HepG2 (cell line): ENCODE results near the gene ATOSB. TPM values are rescaled to one million over a fixed set of nuclear protein-coding genes. Genes with fewer than 3 reads are reported as not detected.

Experiments used
- ATAC-seq: fragments of 200-7000 bp; cut with Tn5 transposase; 3 replicates; pipeline ENCODE4 v1.9.1; 2020; ENCODE audit warnings: mild to moderate bottlenecking, moderate library complexity
- BruUV-seq: library from RNA; stranded (reverse); fragments of 400-500 nt; replicated peaks from 2 replicates; lab custom pipeline; 2021; lab: Mats Ljungman, UMichigan
- CTCF ChIA-PET: fragments of 300-600 bp; formaldehyde crosslinking; extraction: SDS; loops from one replicate; lab custom pipeline; 2021; ENCODE audit warnings: low total read pairs, inconsistent platforms, low intra/inter-chr PET ratio; lab: Yijun Ruan, JAX
- POLR2A ChIA-PET: fragments of 350-600 bp; sonication (Branson Sonifier 250); formaldehyde crosslinking; loops from one replicate; lab custom pipeline; 2020; ENCODE audit warnings: antibody characterized with exemption, inconsistent platforms; lab: Yijun Ruan, JAX
- DNase-seq: peaks from one replicate; pipeline ENCODE4 v3.0.0-alpha.2; 2015; ENCODE audit warnings: low spot score
- FAIRE-seq: peaks from 3 replicates; lab custom pipeline; 2011; peaks lifted over from hg19 to GRCh38; lab: Jason Lieb, UNC
- H2AFZ ChIP-seq: one replicate; pipeline ENCODE4 v1.6.1; 2011; ENCODE audit warnings: low read length, inconsistent platforms
- H3K27ac ChIP-seq: fragments of 300-600 bp; 3 replicates; pipeline ENCODE4 v1.8.0; 2011; ENCODE audit warnings: mixed run types, mild to moderate bottlenecking, mixed read lengths, low read length, inconsistent platforms; ENCODE audit not compliant: insufficient read depth; ENCODE audit errors: extremely low read length
- H3K27me3 ChIP-seq, 2 experiments: fragments of 200-600 bp in 1 of 2; 2 replicates in 1 of 2; 3 replicates in 1 of 2; pipeline versions ENCODE4 v1.6.0 to v1.8.0; 2011; ENCODE audit warnings: low read length in 2 of 2, mild to moderate bottlenecking in 2 of 2, moderate library complexity in 2 of 2, inconsistent platforms in 1 of 2; ENCODE audit not compliant: insufficient read depth in 2 of 2, control insufficient read depth in 1 of 2
- H3K36me3 ChIP-seq, 2 experiments: fragments of 200-600 bp in 1 of 2; replicated peaks in 1 of 2; 2 replicates in 1 of 2; 3 replicates in 1 of 2; pipeline versions ENCODE4 v1.5.1 to v1.8.0; 2011; ENCODE audit warnings: low read length in 2 of 2, inconsistent platforms in 1 of 2; ENCODE audit not compliant: insufficient read depth in 2 of 2, control insufficient read depth in 1 of 2
- H3K4me1 ChIP-seq: 2 replicates; pipeline ENCODE4 v1.5.1; 2012; ENCODE audit warnings: low read length, inconsistent platforms; ENCODE audit not compliant: insufficient read depth
- H3K4me2 ChIP-seq: 2 replicates; pipeline ENCODE4 v1.6.0; 2011; ENCODE audit warnings: low read depth, low read length, inconsistent platforms
- H3K4me3 ChIP-seq, 3 experiments: fragments of 200-600 bp in 1 of 3; sonication (generic), shearing (Covaris generic) in 1 of 3; replicated peaks in 1 of 3; 2 replicates each; pipeline ENCODE4 v1.5.1; 2011 to 2016; ENCODE audit warnings: low read length in 3 of 3, inconsistent platforms in 2 of 3, low read depth in 2 of 3, mild to moderate bottlenecking in 2 of 3, control low read depth in 1 of 3, mixed read lengths in 1 of 3; ENCODE audit not compliant: insufficient read depth in 1 of 3
- H3K79me2 ChIP-seq: one replicate; pipeline ENCODE4 v1.6.1; 2011; ENCODE audit warnings: low read length, inconsistent platforms; ENCODE audit not compliant: insufficient read depth
- H3K9ac ChIP-seq: 2 replicates; pipeline ENCODE4 v1.6.0; 2011; ENCODE audit warnings: mild to moderate bottlenecking, low read depth, low read length, inconsistent platforms; ENCODE audit not compliant: insufficient read depth
- H3K9me3 ChIP-seq: 2 replicates; pipeline ENCODE4 v1.5.1; 2012; ENCODE audit warnings: mild to moderate bottlenecking, low read length
- H4K20me1 ChIP-seq: 2 replicates; pipeline ENCODE4 v1.6.0; 2011; ENCODE audit warnings: inconsistent platforms, mild to moderate bottlenecking, low read length, moderate library complexity; ENCODE audit not compliant: insufficient read depth
- ARNT ChIP-seq: fragments of 450-650 bp; IDR thresholded peaks from 2 replicates; pipeline ENCODE4 v1.6.1; 2017
- CEBPG ChIP-seq: IDR thresholded peaks from 2 replicates; pipeline ENCODE4 v1.6.1; 2016
- HNRNPLL ChIP-seq: fragments of 200-400 bp; formaldehyde crosslinking; IDR thresholded peaks from 2 replicates; pipeline ENCODE4 v1.6.1; 2017; ENCODE audit warnings: mild to moderate bottlenecking, low read depth, low read length; ENCODE audit not compliant: poor library complexity, severe bottlenecking
- NFKB2 ChIP-seq: sonication (generic); formaldehyde crosslinking; IDR thresholded peaks from 2 replicates; pipeline ENCODE4 v1.4.0; 2020; ENCODE audit warnings: missing genetic modification reagents, borderline replicate concordance
- NRL ChIP-seq: sonication (generic); formaldehyde crosslinking; IDR thresholded peaks from 2 replicates; pipeline ENCODE4 v1.5.0; 2020; ENCODE audit warnings: missing genetic modification reagents, mild to moderate bottlenecking, moderate library complexity, borderline replicate concordance
- POLR2AphosphoS5 ChIP-seq: IDR thresholded peaks from 2 replicates; pipeline ENCODE4 v1.6.1; 2012; ENCODE audit warnings: low read depth, low read length
- RBM22 ChIP-seq: fragments of 200-400 bp; formaldehyde crosslinking; optimal IDR thresholded peaks from 2 replicates; pipeline ENCODE3; 2017; ENCODE audit warnings: mild to moderate bottlenecking, low read length, moderate library complexity
- ZNF33B ChIP-seq: sonication (generic); formaldehyde crosslinking; IDR thresholded peaks from 2 replicates; pipeline ENCODE4 v1.5.1; 2020; ENCODE audit warnings: mild to moderate bottlenecking, missing genetic modification reagents
- ZNF530 ChIP-seq: sonication (generic); formaldehyde crosslinking; IDR thresholded peaks from 2 replicates; pipeline ENCODE4 v1.5.0; 2020; ENCODE audit warnings: low read depth, mild to moderate bottlenecking, missing genetic modification reagents
- ZNF558 ChIP-seq: sonication (generic); formaldehyde crosslinking; IDR thresholded peaks from 2 replicates; pipeline ENCODE4 v1.9.0; 2022; ENCODE audit warnings: mild to moderate bottlenecking, missing genetic modification reagents, borderline replicate concordance
- ZNF768 ChIP-seq: sonication (generic); formaldehyde crosslinking; IDR thresholded peaks from 2 replicates; pipeline ENCODE4 v1.4.0; 2020; ENCODE audit warnings: missing genetic modification reagents
- WGBS: methylation state at CpG from one replicate; pipeline ENCODE4 v1.1.6; 2017; ENCODE audit warnings: low lambda C conversion rate; 5-methylcytosine and 5-hydroxymethylcytosine counted together
- in situ Hi-C: cut with HindIII; loops from 2 replicates; pipeline ENCODE4 v1.10.0; 2017; ENCODE audit warnings: low pct_unique_long_range_greater_than_20kb; ENCODE audit not compliant: extremely low pct_ligation_motif_present
- intact Hi-C: fragments of 100-400 bp; cut with micrococcal nuclease; formaldehyde crosslinking; loops from one replicate; pipeline ENCODE4 v1.10.0; 2022; ENCODE audit not compliant: unreplicated experiment
- polyA plus RNA-seq, 8 experiments: library from polyadenylated mRNA; depleted of rRNA in 3 of 8; stranded (reverse) in 7 of 8; unstranded in 1 of 8; fragments of >200 nt; fragmentation: Illumina TruSeq in 4 of 8; extraction: Trizol in 4 of 8; gene quantifications; 2 replicates each; pipeline versions ENCODE4 v1.2.1 to v1.2.3, GENCODE V29; 2011 to 2016; ENCODE audit warnings: low read depth in 4 of 8, missing spikeins in 1 of 8, mixed read lengths in 1 of 8; ENCODE audit not compliant: insufficient read depth in 1 of 8
- total RNA-seq, 5 experiments: library from RNA; depleted of rRNA; stranded (reverse); fragments of >200 nt; fragmentation: Illumina TruSeq; extraction: Trizol; gene quantifications; 2 replicates each; pipeline ENCODE4 v1.2.3, GENCODE V29; 2016; ENCODE audit warnings: low read depth in 1 of 5
- TF ChIP-seq, protein P1 (sequence below): sonication (generic); formaldehyde crosslinking; IDR thresholded peaks from 2 replicates; pipeline ENCODE4 v1.9.0; 2021; ENCODE audit warnings: missing genetic modification reagents, mild to moderate bottlenecking, borderline replicate concordance
- TF ChIP-seq, protein P2 (sequence below): sonication (generic); formaldehyde crosslinking; IDR thresholded peaks from 2 replicates; pipeline ENCODE4 v1.9.0; 2021; ENCODE audit warnings: missing genetic modification reagents, mild to moderate bottlenecking, borderline replicate concordance

ATOSB gene
- total and polyA plus RNA-seq, 2 of the 13 experiments (the other 11 are each of a cell fraction or from before 2014, with no cell fraction given): 1.9 to 6.4 TPM

DNA sequence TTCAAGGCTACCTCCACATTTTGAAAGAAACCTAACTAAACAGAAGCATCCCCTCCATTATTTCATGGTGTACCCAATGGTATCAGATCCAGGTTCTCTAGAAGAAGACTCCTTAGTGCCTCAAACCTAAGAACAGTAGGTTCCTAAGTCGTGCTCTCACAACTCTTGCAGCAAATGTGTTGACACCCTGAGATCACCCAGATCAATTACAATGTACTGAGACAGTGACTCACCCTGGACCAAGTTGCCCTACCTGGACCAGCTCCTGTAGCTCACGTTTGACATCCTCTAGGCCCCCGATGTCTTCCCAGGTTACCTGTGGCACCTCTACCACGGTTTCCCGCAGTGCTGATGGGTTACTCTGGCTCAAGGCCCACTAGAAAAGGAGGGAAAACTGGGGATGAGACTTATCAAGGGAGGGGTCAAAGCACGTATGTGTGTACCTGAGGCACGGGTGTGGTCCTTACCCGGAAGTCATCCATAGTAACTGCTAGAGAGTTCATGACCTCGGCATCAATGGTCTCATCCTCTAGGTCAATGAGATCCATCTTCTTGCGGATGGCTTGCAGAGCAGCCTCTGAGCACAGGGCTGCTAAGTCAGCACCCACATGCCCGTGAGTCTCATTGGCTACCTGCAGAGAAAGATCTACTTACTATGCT lies 55.0 kb downstream of the ATOSB start:
- H3K9ac ChIP-seq: no peak overlapping the region
- no peak overlapping the region for H3K4me2 ChIP-seq
- H4K20me1 ChIP-seq: peaks cover 7% of the 10 kb centered on the region
- ChIA-PET POLR2A (interaction anchor here (1.1 to 1.4 kb wide), 2 partner anchors 9 to 11 kb away, joined by 3 to 5 read pairs; partner anchors contain the start of gene VCP), CTCF (no interaction called here)
- peaks cover 45 to 97% of the 10 kb centered on the region in 2 experiments for H3K36me3 ChIP-seq
- DNase-seq: no peak
- ATAC-seq: no peak; the same call in 2 of the 3 replicates
- intact Hi-C loops: no loop called here
- H3K27ac ChIP-seq: no peak overlapping the region
- no peaks in the 10 kb centered on the region for H3K9me3 ChIP-seq
- no peak overlapping the region for H2AFZ ChIP-seq
- H3K4me3 ChIP-seq: no peak overlapping the region
- TF ChIP-seq RBM22: peak; percentile 23
- no peak for TF ChIP-seq CEBPG (CRISPR knock-in tag)
- 0 out of 2 replicates have a peak, but pooled peaks have one; percentile 13 for TF ChIP-seq POLR2AphosphoS5
- WGBS: 97% methylated on average over 9 of the region's 11 CpGs
- no TSS peak for BruUV-seq
- no peaks in the 10 kb centered on the region for H3K27me3 ChIP-seq
- no peaks in the 10 kb centered on the region for H3K4me1 ChIP-seq
- no peaks in the 10 kb centered on the region for H3K79me2 ChIP-seq
- in situ Hi-C loops: no loop called here
- no peak for FAIRE-seq

DNA sequence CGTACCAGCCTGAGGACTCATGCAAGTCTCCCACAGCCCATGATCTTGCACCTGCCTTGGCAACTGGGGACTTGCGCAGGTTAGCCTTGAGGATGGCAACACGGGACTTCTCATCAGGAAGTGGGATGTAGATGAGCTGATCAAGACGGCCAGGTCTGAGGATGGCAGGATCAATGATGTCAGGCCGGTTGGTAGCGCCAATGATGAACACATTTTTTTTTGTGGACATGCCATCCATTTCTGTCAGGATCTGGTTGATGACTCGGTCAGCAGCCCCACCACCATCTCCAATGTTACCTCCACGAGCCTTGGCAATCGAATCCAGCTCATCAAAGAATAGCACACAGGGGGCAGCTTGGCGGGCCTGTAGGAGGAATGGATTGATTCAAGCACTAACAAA lies 56.2 kb downstream of the ATOSB start:
- H3K79me2 ChIP-seq: no peaks in the 10 kb centered on the region
- intact Hi-C loops: no loop called here
- no peak overlapping the region for H2AFZ ChIP-seq
- H3K4me1 ChIP-seq: no peaks in the 10 kb centered on the region
- H3K4me2 ChIP-seq: no peak overlapping the region
- H4K20me1 ChIP-seq: peaks cover 7% of the 10 kb centered on the region
- no peak overlapping the region for H3K27ac ChIP-seq
- H3K9ac ChIP-seq: no peak overlapping the region
- WGBS: over 99% methylated on average over 10 of the region's 10 CpGs
- ChIA-PET POLR2A (interaction anchor here (1.1 to 1.4 kb wide), 2 partner anchors 10 to 13 kb away, joined by 3 to 5 read pairs; partner anchors contain the start of gene VCP), CTCF (no interaction called here)
- no peak for FAIRE-seq
- TF ChIP-seq ZNF33B (CRISPR knock-in tag) (no peak), HNRNPLL (no peak), ARNT (no peak), NRL (CRISPR knock-in tag) (no peak), ZNF558 (CRISPR knock-in tag) (no peak), NFKB2 (CRISPR knock-in tag) (no peak), ZNF768 (no peak), ZNF530 (CRISPR knock-in tag) (no peak)
- TF ChIP-seq, protein P1, sequence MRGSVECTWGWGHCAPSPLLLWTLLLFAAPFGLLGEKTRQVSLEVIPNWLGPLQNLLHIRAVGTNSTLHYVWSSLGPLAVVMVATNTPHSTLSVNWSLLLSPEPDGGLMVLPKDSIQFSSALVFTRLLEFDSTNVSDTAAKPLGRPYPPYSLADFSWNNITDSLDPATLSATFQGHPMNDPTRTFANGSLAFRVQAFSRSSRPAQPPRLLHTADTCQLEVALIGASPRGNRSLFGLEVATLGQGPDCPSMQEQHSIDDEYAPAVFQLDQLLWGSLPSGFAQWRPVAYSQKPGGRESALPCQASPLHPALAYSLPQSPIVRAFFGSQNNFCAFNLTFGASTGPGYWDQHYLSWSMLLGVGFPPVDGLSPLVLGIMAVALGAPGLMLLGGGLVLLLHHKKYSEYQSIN (CRISPR knock-in tag): no peak
- TF ChIP-seq, protein P2, sequence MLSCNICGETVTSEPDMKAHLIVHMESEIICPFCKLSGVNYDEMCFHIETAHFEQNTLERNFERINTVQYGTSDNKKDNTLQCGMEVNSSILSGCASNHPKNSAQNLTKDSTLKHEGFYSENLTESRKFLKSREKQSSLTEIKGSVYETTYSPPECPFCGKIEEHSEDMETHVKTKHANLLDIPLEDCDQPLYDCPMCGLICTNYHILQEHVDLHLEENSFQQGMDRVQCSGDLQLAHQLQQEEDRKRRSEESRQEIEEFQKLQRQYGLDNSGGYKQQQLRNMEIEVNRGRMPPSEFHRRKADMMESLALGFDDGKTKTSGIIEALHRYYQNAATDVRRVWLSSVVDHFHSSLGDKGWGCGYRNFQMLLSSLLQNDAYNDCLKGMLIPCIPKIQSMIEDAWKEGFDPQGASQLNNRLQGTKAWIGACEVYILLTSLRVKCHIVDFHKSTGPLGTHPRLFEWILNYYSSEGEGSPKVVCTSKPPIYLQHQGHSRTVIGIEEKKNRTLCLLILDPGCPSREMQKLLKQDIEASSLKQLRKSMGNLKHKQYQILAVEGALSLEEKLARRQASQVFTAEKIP (CRISPR knock-in tag): no peak
- no TSS peak for BruUV-seq
- in situ Hi-C loops: no loop called here
- ATAC-seq: no peak
- H3K27me3 ChIP-seq: no peaks in the 10 kb centered on the region
- H3K9me3 ChIP-seq: no peaks in the 10 kb centered on the region
- peaks cover 37 to 84% of the 10 kb centered on the region in 2 experiments for H3K36me3 ChIP-seq
- H3K4me3 ChIP-seq: no peak overlapping the region
- DNase-seq: no peak
